SIG-M5 treated with dmso at 0.1 percent for 504 hours (cell line): Measurements from ENCODE around the gene CIT.
"Not testable (repeated sequence)": the region's sequence is repeated elsewhere in the genome, so short reads cannot be mapped to it uniquely, and the experiment has no call there.

Experiments used
- DNase-seq: peaks from one replicate; lab custom pipeline; 2025; ENCODE audit not compliant: unreplicated experiment; lab: John Stamatoyannopoulos, UW

CIT gene

DNA sequence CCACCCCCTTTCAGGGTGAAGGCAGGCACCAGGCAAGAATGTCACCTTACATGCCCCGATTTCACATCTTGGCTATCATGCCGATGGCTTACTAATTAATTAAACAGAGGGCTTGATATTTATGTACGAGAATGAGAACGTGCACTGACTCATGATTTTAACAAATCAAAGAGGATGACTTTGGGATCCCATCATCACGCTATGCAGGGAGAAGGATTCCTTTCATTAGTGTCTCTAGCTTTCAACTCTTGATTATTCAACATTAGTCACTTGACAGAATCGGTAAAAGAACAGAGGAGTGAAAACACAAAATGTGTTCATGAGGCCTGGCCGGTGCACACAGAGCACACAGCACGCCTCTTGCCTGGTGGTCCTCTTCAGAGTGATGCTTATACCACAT lies 128.6 kb downstream of the CIT start:
- DNase-seq: no peak

DNA sequence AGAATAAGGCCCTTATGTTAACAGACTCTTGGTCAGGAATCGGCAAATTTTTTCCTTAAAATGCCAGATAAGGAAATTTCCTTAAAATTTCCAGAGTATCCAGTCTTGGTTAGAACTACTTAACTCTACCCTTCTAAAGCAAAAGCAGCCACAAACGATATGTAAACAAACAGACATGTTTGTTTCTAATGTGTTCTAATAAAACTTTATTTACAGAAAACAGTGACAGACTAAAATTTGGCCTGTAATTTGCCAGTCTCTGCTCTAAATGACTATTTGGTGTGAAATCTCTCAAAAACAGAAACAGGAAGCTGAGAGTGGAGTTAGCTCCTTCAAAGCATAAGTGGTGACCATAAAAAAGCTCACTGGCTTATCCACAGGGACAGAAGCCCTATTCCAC lies 131.0 kb downstream of the CIT start:
- DNase-seq: no peak

DNA sequence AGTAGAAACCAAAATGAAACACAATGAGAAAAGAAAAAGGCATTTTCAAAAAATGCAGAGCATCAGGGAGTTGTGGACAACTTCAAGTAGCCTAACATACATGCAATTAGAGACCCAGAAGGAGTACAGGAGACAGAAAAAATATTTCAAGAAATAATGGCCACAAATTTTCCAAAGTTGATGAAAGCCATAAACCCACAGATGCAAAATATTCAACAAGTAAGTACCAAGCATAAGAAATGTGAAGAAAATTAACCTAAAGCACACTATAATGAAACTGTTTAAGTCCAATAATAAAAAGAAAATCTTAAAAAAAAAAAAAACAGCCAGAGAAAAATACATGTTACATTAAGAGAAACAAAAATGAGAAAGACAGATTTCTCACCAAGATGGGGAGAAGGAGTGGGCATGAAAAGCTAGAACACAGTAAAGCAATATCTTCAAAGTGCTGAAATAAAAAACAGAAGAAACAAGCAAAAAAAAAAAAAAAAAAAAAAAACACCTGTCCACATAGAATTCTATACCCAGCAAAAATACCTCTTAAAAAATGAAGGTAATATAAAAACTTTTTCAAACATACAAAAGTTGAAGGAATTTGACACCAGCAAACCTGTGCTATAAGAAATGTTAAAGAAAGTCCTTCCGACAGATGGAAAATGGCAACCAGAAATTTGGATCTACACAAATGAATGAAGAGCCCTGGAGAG lies 132.1 kb downstream of the CIT start:
- DNase-seq: no peak

DNA sequence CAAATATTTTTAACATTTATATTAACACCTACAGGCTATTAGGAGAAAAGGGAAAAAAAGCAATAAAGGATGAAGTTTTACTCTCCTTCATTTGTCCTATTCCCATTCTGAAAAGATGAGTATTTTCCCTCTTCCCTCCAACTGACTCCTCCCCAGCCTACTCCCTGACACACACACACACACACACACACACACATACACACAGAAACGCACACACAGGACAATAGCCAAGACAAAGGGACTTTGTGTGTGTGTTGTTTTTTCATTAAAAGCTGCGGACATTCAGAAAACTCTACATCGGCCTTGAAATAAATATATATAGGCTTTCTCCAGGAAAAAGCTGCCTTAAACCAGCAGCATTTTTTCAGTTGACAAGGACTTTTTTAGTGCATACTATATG lies 134.4 kb downstream of the CIT start:
- no peak for DNase-seq

DNA sequence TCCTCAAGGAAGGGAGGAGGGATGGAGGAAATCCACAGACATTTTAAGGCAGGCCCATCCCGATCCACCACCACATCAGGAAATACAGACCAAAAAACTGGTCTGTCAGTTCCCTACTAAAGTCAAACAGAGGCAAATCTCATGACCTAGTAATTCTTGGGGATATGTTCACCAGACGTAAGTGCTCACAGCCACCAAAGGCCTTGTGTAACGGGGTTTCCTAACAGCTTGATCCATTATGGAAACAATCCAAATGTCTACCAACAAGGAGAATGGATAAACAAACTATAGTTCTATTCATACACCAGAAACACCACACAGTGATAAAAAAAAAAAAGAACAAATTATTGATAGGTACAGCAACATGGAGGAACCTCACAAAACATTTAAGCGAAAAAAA lies 136.3 kb downstream of the CIT start:
- DNase-seq: no peak

DNA sequence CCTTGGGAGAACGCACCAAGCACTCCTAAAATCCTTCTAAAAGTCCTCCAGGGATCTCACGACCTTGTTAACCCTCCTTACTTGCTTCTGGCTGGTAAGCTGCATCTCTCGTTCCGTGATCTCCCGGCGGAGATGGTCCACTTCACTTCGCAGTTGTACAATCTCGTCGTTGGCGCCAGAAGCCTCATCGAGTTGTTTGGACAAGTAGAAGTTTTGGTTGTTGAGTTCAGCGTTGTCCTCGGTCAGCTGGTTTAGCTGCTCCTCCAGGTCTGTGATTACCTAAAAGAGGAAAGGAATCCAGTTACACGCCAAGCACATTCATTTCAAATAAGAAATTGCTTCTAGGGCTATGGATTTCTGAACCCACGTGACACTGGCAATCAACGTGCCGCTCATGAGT lies 142.0 kb downstream of the CIT start:
- DNase-seq: no peak

DNA sequence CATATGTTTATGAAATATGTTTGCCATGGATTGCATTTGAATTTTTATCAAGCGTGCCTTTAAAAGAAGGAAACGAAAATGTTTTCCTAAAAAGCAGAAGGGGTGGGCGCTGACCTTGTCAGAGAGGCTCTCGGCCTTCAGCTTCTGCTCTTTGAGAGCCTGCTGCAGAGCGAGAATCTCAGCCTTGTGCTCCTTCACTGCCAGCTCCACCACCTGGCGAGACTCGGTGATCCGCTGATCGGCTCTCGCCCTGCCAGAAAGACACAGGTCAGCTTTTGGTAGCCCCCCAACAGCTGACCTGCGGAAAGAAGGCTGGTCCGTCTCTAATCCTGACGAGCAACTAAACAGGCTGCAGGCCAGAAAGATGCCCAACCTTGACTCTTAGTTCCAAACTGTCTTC lies 146.7 kb downstream of the CIT start:
- DNase-seq: no peak

DNA sequence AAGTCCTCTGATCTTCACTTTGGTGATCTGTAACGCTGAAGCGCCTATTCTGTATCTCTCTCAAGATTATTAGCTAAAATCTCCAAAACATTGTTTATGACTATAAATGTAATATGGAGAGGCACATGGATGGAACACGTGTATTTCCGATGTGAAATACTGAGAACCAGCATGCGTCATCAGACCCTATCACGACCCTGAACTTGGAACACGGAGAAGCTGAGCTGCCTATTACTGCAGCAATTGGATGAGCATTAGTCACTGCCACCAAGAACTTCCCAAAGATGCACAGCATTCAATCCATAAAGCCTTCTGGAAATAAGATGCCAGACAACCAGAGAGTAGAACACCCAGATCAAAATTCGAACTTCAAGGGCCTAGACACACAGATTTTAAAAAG lies 147.2 kb downstream of the CIT start:
- no peak for DNase-seq

DNA sequence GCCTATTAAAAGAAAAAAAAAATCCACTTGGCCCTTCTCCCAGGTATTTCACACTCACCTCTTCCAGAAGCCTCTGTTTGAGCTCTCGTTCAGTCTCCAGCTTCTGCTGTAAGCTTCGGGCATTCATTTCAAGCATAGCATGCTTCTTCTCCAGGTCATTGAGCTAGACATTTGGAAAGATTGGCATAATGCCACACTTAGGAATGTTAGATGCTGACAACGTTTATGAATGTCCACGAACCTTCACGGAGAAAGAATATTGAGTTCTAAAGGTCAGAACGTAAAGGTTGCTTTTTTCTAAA lies 148.7 kb downstream of the CIT start:
- DNase-seq: no peak

DNA sequence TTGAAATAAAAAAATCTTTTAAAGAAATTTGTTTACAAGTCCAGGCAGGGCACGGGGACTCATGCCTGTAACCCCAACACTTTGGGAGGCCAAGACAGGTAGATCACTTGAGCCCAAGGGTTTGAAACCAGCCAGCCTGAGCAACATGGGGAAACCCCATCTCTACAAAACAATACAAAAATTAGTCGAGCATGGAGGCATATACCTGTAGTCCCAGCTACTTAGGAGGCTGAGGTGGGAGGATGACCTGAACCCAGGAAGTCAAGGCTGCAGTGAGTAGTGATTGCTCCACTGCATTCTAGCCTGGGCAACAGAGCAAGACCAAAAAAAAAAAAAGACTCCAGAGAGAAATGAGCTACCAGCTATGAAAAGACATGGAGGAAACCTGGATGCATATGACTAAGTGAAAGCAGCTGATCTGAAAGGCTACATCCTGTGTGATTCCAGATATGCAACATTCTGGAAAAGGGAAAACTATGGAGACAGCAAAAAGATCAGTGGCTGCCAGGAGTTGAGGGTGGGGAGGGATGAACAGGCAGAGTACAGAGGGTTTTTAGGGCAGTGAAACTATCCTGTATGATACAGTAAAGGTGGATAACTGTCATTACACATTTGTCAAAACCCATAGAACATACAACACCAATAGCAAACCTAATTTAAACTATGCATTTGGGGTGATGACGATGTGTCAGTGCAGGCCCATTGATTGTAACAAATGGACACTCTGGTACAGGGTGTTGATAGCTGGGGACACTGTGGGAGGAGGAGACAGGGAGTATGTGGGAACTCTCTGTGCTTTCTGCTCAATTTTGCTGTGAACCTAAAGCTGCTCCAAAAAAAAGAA lies 149.3 kb downstream of the CIT start:
- no peak for DNase-seq

DNA sequence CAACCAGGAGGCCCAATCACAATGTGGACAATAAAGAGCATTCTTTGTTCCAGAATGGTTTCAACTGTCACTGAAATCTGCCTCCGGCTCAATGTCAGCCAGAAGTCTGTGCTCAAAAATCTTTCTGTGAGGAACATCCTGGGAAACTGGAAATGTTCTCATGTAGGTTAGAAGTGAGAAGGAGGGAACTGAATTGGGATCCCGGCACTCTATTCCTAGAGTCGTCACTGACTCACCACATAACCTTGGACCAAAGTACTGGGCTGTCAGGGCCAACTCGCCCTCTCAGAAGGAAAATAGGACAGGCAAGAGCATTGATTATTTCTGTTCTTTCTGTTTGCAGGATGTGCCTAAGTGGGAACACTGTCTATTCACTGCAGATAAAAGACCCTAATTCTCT lies 151.6 kb downstream of the CIT start:
- DNase-seq: no peak

DNA sequence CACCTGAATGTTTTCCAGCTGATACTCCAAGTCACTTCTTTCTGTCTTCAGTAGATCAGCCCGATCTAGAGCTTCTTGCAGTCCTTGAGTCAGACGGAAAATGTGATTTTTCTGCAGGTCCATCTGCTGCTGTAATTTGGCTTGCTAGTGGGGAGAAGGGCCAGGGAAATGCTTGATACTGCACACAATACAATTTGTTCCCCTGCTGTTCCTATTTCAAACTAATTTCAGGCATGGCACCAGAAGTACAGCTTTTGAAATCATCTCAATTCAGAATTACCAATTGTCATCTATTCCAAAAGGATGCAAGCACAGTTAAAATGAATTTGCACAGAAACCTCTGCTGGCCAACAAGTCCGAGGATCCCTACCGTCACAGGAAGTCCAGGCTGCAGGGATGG lies 155.8 kb downstream of the CIT start:
- no peak for DNase-seq

DNA sequence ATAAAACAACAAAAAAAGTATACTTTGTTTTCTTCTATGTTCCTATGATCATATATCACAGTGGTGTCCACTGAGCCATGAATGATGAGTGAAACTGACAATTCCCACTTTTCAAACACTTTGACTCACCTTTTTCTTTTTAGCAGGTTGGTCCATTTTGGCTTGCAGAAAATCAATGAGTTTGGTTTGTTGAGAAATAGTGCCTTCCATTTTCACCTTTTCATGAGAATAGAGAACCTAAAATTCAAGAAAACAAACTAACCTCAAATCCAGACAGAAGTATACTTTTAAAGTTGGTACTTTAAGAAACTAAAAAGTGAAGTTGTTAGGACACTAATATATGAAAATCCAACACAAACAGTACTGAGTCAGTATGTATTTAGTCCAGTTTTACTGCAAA lies 156.8 kb downstream of the CIT start:
- no peak for DNase-seq

DNA sequence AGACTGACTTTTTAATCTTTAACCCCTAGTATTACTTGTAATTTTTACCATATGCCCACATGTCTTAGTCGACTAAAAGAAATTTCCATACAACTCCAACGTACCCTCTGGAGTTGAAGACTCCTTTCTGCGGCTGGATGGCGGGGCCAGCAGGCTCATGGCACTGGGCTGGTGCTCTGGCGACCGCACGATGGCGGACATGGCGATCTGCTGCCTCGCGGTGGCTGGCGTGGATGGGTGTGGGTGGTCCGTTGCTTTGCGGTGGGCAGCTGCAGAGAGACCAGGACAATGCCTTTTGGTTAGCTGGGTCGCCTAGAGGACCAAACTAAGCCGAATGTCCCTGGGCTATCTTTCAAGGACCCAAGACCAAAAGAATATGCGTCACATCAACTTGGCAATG lies 159.0 kb downstream of the CIT start:
- no peak for DNase-seq

DNA sequence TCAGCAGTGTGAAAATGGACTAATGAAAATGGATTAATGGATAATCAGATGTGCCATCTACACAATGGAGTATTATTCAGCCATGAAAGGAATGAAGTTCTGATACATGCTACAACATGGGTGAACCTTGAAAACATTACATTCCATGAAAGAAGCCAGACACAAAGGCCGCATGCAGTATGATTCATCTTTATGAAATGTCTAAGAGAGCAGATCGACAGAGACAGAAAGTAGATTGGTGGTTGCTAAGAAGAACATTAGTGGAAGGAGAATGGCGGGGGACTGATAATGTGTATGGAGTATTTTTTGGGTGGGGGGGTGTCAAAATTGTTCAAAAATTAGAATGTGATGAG lies 161.9 kb downstream of the CIT start:
- DNase-seq: no peak

DNA sequence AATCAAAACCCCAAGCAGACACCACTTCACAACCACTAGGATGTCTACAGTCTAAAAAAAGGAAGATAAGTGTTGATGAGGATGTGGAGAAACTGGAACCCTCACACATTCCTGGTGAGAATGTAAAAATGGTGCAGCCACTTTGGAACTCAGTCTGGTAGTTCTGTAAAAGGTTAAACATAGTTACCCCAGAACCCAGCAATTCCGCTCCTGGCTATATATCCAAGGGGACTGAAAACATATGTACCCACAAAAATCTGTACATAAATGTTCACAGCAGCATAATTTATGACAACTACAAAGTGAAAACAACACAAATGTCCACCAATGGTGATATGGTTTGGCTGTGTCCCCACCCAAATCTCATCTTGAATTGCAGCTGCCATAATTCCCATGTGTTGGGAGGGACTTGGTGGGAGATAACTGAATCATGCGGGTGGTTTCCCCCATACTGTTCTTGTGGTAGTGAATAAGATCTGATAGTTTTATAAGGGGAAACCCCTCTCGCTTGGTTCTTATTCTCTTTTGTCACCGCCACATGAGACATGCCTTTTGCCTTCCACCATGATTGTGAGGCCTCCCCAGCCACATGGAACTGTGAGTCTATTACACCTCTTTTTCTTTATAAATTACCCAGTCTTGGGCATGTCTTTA lies 162.4 kb downstream of the CIT start:
- no peak for DNase-seq

DNA sequence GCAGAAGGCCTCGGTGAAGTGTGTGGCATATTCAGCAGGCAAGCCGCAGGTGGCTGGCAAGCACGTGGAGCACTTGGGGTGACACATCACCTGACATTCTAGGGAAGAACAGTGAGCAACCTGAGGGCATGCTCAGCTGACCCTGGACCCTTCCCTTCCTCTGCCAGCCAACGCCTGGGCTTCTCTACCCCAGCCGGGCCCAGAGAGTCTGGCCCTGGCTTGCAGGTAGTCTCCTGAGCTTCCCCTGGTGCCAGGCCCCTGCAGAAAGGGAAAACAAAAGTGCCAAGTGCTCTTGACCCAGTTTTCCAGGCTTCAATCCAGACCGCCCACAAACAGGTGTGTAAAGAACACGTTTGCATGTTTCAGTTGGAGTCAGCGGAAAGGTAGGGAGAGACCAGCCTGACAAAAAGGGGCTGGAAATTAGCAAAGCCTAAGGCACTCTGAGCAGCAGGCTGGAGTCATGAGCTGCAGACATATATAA lies 163.5 kb downstream of the CIT start:
- no peak for DNase-seq

DNA sequence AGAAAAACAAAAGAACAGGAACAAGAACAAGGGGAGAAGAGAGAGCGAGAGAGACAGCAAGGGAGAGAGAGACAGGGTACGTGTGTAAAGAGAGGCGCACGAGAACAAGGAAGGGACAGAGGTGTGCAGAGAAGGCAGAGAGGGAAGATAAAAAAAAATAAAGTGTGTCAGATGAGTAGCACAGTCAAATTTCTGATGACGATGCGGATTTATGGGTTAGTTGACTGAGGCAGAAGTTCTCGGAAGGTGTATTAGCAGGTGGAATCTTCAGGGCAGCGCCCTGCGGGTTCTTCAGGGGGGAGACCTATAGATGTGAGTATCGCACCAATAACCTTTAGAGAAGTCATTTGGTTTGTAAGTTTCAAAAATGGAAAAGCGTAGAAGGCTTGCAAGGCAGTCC lies 164.4 kb downstream of the CIT start:
- no peak for DNase-seq

DNA sequence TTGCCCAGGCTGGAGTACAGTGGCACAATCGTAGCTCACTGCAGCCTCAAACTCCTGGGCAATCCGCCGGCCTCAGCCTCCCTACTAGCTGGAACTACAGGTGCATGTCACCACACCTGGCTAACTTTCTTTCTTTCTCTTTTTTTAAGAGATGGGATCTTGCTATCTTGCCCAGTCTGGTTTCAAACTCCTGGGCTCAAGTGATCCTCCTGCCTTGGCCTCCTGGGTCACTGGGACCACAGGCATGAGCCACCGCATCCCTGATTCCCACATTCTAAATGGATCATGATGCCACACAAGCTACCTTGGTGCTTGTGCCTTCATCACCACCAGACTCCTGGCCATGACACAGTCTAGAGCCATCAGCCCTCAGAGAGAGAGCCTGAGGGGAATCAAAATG lies 165.4 kb downstream of the CIT start:
- no peak for DNase-seq

DNA sequence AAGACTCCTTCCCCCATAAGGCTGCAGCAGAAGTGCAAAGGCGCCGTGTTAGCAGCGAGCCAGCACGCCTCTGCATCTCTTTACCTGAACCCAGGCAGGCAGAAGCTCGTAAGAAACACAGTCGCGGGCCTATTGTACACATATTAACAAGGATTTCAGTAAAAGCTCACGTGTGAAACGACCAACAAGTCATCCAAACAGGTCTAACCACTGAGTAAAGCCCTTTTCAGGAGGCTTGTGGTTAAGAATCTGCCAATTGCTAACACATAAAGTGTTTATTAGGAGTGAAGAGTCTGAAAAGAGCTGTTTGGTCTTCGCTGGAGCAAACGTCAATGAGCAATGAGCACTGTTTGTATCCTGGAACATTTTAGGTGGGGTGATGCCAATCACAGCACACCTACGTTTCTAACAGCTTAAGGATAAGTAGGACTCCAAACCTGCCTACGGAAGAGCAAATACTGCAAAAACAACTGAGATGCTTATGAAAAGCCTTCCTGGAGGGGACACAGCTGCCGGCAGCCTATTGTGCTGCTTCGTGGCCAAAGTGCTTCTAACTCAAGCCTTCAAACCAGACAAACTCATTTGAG lies 166.1 kb downstream of the CIT start:
- DNase-seq: no peak

DNA sequence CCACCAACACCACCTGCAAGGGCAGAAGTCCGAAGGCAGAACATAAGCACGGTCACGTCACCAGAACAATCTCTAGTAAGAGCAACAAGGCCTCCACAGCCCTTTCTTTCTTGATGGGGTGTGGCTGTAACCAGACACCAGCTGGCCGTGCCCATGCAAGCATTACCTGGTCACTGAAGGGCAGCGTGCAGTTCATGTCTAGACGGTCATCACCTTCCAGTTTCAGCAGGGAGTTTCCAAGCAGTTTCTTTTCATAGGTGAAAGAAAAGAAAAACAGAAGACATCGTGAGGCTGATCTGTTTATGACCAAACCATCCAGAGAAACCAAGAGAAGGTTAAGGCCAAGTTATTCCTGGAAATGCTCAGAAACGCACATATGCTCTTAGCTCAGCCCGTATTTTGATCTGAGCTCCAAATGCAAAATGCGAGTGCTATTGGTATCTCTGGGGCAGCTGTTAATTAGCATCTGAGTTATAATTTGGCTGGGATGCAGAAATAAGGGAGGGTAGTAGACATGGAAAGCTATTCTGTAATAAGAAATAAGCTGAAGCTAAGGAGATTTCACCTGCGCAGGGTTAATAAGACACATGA lies 166.7 kb downstream of the CIT start:
- DNase-seq: no peak

DNA sequence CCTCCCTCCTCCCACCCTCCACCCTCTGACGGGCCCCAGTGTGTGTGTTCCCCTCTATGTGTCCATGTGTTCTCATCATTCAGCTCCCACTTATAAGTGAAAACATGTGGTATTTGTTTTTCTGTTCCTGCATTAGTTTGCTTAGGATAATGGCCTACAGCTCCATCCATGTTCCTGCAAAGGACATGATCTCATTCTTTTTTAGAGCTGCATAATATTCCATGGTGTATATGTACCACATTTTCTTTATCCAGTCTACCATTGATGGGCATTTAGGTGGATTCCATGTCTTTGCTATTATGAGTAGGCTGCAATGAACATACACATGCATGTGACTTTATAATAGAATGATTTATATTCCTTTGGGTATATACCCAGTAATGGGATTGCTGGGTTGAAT lies 170.7 kb downstream of the CIT start:
- DNase-seq: not testable (repeated sequence)
